AG09319 (cell line): ENCODE results near the gene PARVA.

ENCODE experiments used
- DNase-seq: peaks from one replicate; pipeline ENCODE4 v3.0.0-alpha.2; 2010; ENCODE audit warnings: low read depth; ENCODE audit errors: extremely low read depth
- TF ChIP-seq, protein P1 (sequence below): IDR thresholded peaks from 2 replicates; pipeline ENCODE4 v1.5.1; 2011; ENCODE audit warnings: low read depth, mild to moderate bottlenecking, inconsistent platforms, low read length, moderate library complexity

Gene PARVA

GRCh38 chr11:12556788-12557384, 179.5 kb downstream of the PARVA start:
- peak; percentile 94 for DNase-seq
- TF ChIP-seq, protein P1, sequence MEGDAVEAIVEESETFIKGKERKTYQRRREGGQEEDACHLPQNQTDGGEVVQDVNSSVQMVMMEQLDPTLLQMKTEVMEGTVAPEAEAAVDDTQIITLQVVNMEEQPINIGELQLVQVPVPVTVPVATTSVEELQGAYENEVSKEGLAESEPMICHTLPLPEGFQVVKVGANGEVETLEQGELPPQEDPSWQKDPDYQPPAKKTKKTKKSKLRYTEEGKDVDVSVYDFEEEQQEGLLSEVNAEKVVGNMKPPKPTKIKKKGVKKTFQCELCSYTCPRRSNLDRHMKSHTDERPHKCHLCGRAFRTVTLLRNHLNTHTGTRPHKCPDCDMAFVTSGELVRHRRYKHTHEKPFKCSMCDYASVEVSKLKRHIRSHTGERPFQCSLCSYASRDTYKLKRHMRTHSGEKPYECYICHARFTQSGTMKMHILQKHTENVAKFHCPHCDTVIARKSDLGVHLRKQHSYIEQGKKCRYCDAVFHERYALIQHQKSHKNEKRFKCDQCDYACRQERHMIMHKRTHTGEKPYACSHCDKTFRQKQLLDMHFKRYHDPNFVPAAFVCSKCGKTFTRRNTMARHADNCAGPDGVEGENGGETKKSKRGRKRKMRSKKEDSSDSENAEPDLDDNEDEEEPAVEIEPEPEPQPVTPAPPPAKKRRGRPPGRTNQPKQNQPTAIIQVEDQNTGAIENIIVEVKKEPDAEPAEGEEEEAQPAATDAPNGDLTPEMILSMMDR, result no peak

- TF ChIP-seq, protein P1, result no peak
- DNase-seq, result no peak
Measured at GRCh38 chr11:12559011-12559410, 181.6 kb downstream of the PARVA start.

GRCh38 chr11:12560362-12560761, 183.0 kb downstream of the PARVA start:
- no peak for DNase-seq
- TF ChIP-seq, protein P1, result no peak

- TF ChIP-seq, protein P1, result no peak
- no peak for DNase-seq
Measured at GRCh38 chr11:12560861-12561260, 183.5 kb downstream of the PARVA start.

- DNase-seq, result no peak
- TF ChIP-seq, protein P1, result no peak
Measured at GRCh38 chr11:12564012-12564411, 186.6 kb downstream of the PARVA start.

- DNase-seq, result no peak
- TF ChIP-seq, protein P1, result no peak
Measured at GRCh38 chr11:12565406-12565805, 188.0 kb downstream of the PARVA start.

GRCh38 chr11:12567746-12568460, 190.5 kb downstream of the PARVA start:
- no peak for DNase-seq
- TF ChIP-seq, protein P1, result no peak
